Measurements from ENCODE around the gene HLA-B. TPM values are rescaled to one million over a fixed set of nuclear protein-coding genes. Genes with fewer than 3 reads are reported as not detected.
A peak's percentile ranks its signal among the peaks of the same experiment; 100 is the strongest.

HLA-B gene
- total RNA-seq, 1 experiment from 2014 or later, result 124 TPM

GRCh38 chr6:31349301-31349700 is 7.7 kb downstream of the HLA-B start (continued):
- TF ChIP-seq E2F4 (CRISPR knock-in tag; IDR thresholded peaks at IDR 0.05; ENCODE audit: borderline replicate concordance, low read depth), result no peak
- no peak for TF ChIP-seq TCF7 (CRISPR knock-in tag; IDR thresholded peaks at IDR 0.05; ENCODE audit: low read depth)
- TF ChIP-seq MXD4 (CRISPR knock-in tag; IDR thresholded peaks at IDR 0.05; ENCODE audit: borderline replicate concordance), result no peak
- no peak for TF ChIP-seq ZNF121 (CRISPR knock-in tag; IDR thresholded peaks at IDR 0.05)
- TF ChIP-seq ATF3 (CRISPR knock-in tag; conservative IDR thresholded peaks at IDR 0.05), result no peak
- TF ChIP-seq ATF6 (CRISPR knock-in tag; IDR thresholded peaks at IDR 0.05), result no peak
- TF ChIP-seq MLX (CRISPR knock-in tag; IDR thresholded peaks at IDR 0.05), result no peak
- TF ChIP-seq SP1 (CRISPR knock-in tag; conservative IDR thresholded peaks at IDR 0.05), result no peak
- no peak for TF ChIP-seq ELF4 (CRISPR knock-in tag; IDR thresholded peaks at IDR 0.05; ENCODE audit: low read depth)

- CTCF ChIA-PET, result interaction anchor here (0.7 to 1.5 kb wide), 7 partner anchors 21 to 430 kb away, joined by 3 to 11 read pairs (median 3); partner anchors contain the start of gene TCF19
These were observed 11.8 kb downstream of the HLA-B start for GRCh38 chr6:31345026-31345730.

More at GRCh38 chr6:31345026-31345730, 11.8 kb downstream of the HLA-B start:
- Mint-ChIP-seq H3K27ac (no peak overlapping the region), H3K27me3 (ENCODE audit: low read depth) (peaks cover 12% of the 10 kb centered on the region), H3K4me1 (peaks cover 22% of the 10 kb centered on the region), H3K9me3 (peaks cover 16% of the 10 kb centered on the region), H3K36me3 (peaks cover 7% of the 10 kb centered on the region), H3K4me3 (no peak overlapping the region)
- DNase-seq (ENCODE audit: low spot score) (no peak), ATAC-seq (peak; percentile 41; the same call in 1 of the 2 replicates)
- TF ChIP-seq ZMAT4 (CRISPR knock-in tag; IDR thresholded peaks at IDR 0.05) (no peak), ATF1 (CRISPR knock-in tag; IDR thresholded peaks at IDR 0.05) (no peak), CREB1 (CRISPR knock-in tag; IDR thresholded peaks at IDR 0.05) (no peak), GABPB1 (CRISPR knock-in tag; IDR thresholded peaks at IDR 0.05) (no peak), ZNF317 (CRISPR knock-in tag; IDR thresholded peaks at IDR 0.05; ENCODE audit: borderline replicate concordance, low read depth) (no peak), ZNF671 (CRISPR knock-in tag; IDR thresholded peaks at IDR 0.05) (no peak), E2F4 (CRISPR knock-in tag; IDR thresholded peaks at IDR 0.05; ENCODE audit: borderline replicate concordance, low read depth) (no peak), PRRX2 (CRISPR knock-in tag; IDR thresholded peaks at IDR 0.05) (no peak), SMAD3 (CRISPR knock-in tag; IDR thresholded peaks at IDR 0.05; ENCODE audit: borderline replicate concordance) (no peak), KAT7 (CRISPR knock-in tag; IDR thresholded peaks at IDR 0.05; ENCODE audit: borderline replicate concordance) (no peak), ELF4 (CRISPR knock-in tag; IDR thresholded peaks at IDR 0.05; ENCODE audit: low read depth) (no peak), TP53 (CRISPR knock-in tag; IDR thresholded peaks at IDR 0.05) (no peak), ARID4B (CRISPR knock-in tag; IDR thresholded peaks at IDR 0.05; ENCODE audit: borderline replicate concordance) (no peak), STAT6 (CRISPR knock-in tag; conservative IDR thresholded peaks at IDR 0.05; ENCODE audit: low read depth) (no peak)
- POLR2A ChIA-PET, result no interaction called here
